GM21526 (cell line): ENCODE measurements around the gene RMND5B.
"Not testable (repeated sequence)": the region's sequence is repeated elsewhere in the genome, so short reads cannot be mapped to it uniquely, and the experiment has no call there.

Source experiments
- ATAC-seq: cut with Tn5 transposase; IDR thresholded peaks from one replicate; pipeline ENCODE4 v1.9.1; 2021; ENCODE audit warnings: moderate library complexity; ENCODE audit not compliant: unreplicated experiment, low FRiP score

RMND5B gene

GRCh38 chr5:178127300-178128009 is 3.4 kb upstream of the RMND5B start:
- not testable (repeated sequence) for ATAC-seq

- no peak for ATAC-seq
These were observed 1.5 kb upstream of the RMND5B start for GRCh38 chr5:178129296-178129695.

- ATAC-seq: not testable (repeated sequence)
These were observed 609 bp upstream of the RMND5B start for GRCh38 chr5:178130234-178130575.

- no peak for ATAC-seq
These were observed 707 bp downstream of the RMND5B start for GRCh38 chr5:178131446-178131996.

- ATAC-seq: no peak
These were observed 6.2 kb downstream of the RMND5B start for GRCh38 chr5:178136990-178137389.

- no peak for ATAC-seq
These were observed 7.2 kb downstream of the RMND5B start for GRCh38 chr5:178137991-178138390.

GRCh38 chr5:178141550-178141949 is 10.7 kb downstream of the RMND5B start:
- ATAC-seq: no peak

- ATAC-seq: no peak
These were observed 11.8 kb downstream of the RMND5B start for GRCh38 chr5:178142642-178143041.

GRCh38 chr5:178143246-178143645 is 12.4 kb downstream of the RMND5B start:
- no peak for ATAC-seq

- ATAC-seq: no peak
These were observed 13.1 kb downstream of the RMND5B start for GRCh38 chr5:178143901-178144300.

GRCh38 chr5:178145965-178146820 is 15.4 kb downstream of the RMND5B start:
- no peak for ATAC-seq

- ATAC-seq: no peak
These were observed 16.6 kb downstream of the RMND5B start for GRCh38 chr5:178147406-178147805.

- no peak for ATAC-seq
These were observed 18.6 kb downstream of the RMND5B start for GRCh38 chr5:178149199-178149932.

GRCh38 chr5:178150977-178151734 is 20.3 kb downstream of the RMND5B start:
- ATAC-seq: no peak

- no peak for ATAC-seq
These were observed 22.0 kb downstream of the RMND5B start for GRCh38 chr5:178152491-178153444.

- peak; percentile 99 for ATAC-seq
These were observed 22.9 kb downstream of the RMND5B start, which contains the start of gene NHP2 for GRCh38 chr5:178153530-178154340. Gene NHP2, minus strand, starts transcription at chr5:178153885. Its CDS starts 68 bp downstream, at chr5:178153817.

GRCh38 chr5:178155065-178155464 is 24.3 kb downstream of the RMND5B start:
- no peak for ATAC-seq

- ATAC-seq: no peak
These were observed 29.4 kb downstream of the RMND5B start for GRCh38 chr5:178160176-178160575.
